AG04450 (cell line): ENCODE measurements around the gene SIGMAR1. TPM values are rescaled to one million over a fixed set of nuclear protein-coding genes. Genes with fewer than 3 reads are reported as not detected.
A peak's percentile ranks its signal among the peaks of the same experiment; 100 is the strongest.

ENCODE experiments used
- CTCF ChIA-PET: fragments of 300-600, 350-600 bp; formaldehyde crosslinking; extraction: SDS; loops from one replicate; lab custom pipeline; 2022; ENCODE audit warnings: antibody characterized with exemption, inconsistent platforms; lab: Charles Lee
- POLR2A ChIA-PET: fragments of 350-600 bp; formaldehyde crosslinking; extraction: SDS; loops from one replicate; lab custom pipeline; 2021; ENCODE audit warnings: antibody characterized with exemption, inconsistent platforms; lab: Yijun Ruan, JAX
- DNase-seq: peaks from one replicate; pipeline ENCODE4 v3.0.0-alpha.2; 2011; ENCODE audit warnings: low read depth, low spot score
- H3K27ac ChIP-seq: one replicate; pipeline ENCODE4 v1.5.1; 2012; ENCODE audit warnings: low read depth, low read length, control low read depth
- H3K27me3 ChIP-seq: one replicate; pipeline ENCODE4 v1.6.0; 2012; ENCODE audit warnings: low read length; ENCODE audit not compliant: control insufficient read depth, insufficient read depth
- H3K4me3 ChIP-seq: 2 replicates; pipeline ENCODE4 v1.5.1; 2011; ENCODE audit warnings: mild to moderate bottlenecking, low read depth, low read length, control low read depth
- H3K9me3 ChIP-seq: 2 replicates; pipeline ENCODE4 v1.5.1; 2012; ENCODE audit warnings: low read length; ENCODE audit not compliant: control insufficient read depth, insufficient read depth
- CTCF ChIP-seq: IDR thresholded peaks from 2 replicates; pipeline ENCODE4 v1.5.1; 2011; ENCODE audit warnings: low read depth, low read length, control low read depth, inconsistent platforms
- polyA plus RNA-seq: library from polyadenylated mRNA; depleted of rRNA; stranded (reverse); fragments of >200 nt; gene quantifications from 2 replicates; pipeline ENCODE4 v1.2.3, GENCODE V29; 2011

Gene SIGMAR1
- polyA plus RNA-seq, 1 experiment, result 38.9 TPM

- Histone ChIP-seq H3K4me3 (peak overlapping the region; percentile 26; the same call in 1 of the 2 replicates), H3K9me3 (no peaks in the 10 kb centered on the region), H3K27ac (peak overlapping the region; percentile 11), H3K27me3 (no peaks in the 10 kb centered on the region)
- CTCF ChIA-PET, result no interaction called here
- TF ChIP-seq CTCF, result no peak
- POLR2A ChIA-PET, result interaction anchor here (1.9 kb wide), 1 partner anchor 12 kb away, joined by 7 read pairs; no protein-coding TSS in a partner anchor
- DNase-seq, result no peak
Observed at GRCh38 chr9:34653151-34654072, 15.8 kb upstream of the SIGMAR1 start.

- no peak overlapping the region for H3K27ac ChIP-seq
- ChIA-PET CTCF (interaction anchor here (2.5 kb wide), 1 partner anchor 18 kb away, joined by 5 read pairs; no protein-coding TSS in a partner anchor), POLR2A (interaction anchor here (2.0 kb wide), 1 partner anchor 12 kb away, joined by 6 read pairs; no protein-coding TSS in a partner anchor)
- TF ChIP-seq CTCF, result no peak
- H3K4me3 ChIP-seq, result peak overlapping the region; percentile 64
- no peaks in the 10 kb centered on the region for H3K9me3 ChIP-seq
- no peak for DNase-seq
- H3K27me3 ChIP-seq, result no peaks in the 10 kb centered on the region
Observed at GRCh38 chr9:34652602-34653000, 15.0 kb upstream of the SIGMAR1 start.

- ChIA-PET POLR2A (interaction anchor here (0.9 to 2.0 kb wide), 2 partner anchors 10 to 13 kb away, joined by 3 to 6 read pairs; partner anchors contain the start of gene CCL27), CTCF (interaction anchor here (2.5 kb wide), 1 partner anchor 17 kb away, joined by 5 read pairs; no protein-coding TSS in a partner anchor)
Observed at GRCh38 chr9:34651876-34652601, 14.5 kb upstream of the SIGMAR1 start, which contains the start of gene IL11RA. TSS of gene IL11RA (plus strand) at chr9:34652185. CDS start at chr9:34655218, 3,033 bp downstream.

GRCh38 chr9:34651321-34651720 is 13.7 kb upstream of the SIGMAR1 start:
- Histone ChIP-seq H3K9me3 (no peaks in the 10 kb centered on the region; the same call in 1 of the 2 replicates), H3K27me3 (no peaks in the 10 kb centered on the region), H3K4me3 (peak overlapping the region; percentile 64), H3K27ac (no peak overlapping the region)
- CTCF ChIA-PET, result interaction anchor here (2.1 to 2.5 kb wide), 2 partner anchors 13 to 16 kb away, joined by 5 to 7 read pairs; no protein-coding TSS in a partner anchor
- POLR2A ChIA-PET, result interaction anchor here (0.9 to 2.0 kb wide), 2 partner anchors 11 to 14 kb away, joined by 3 to 6 read pairs; partner anchors contain the start of gene CCL27
- DNase-seq, result no peak
- TF ChIP-seq CTCF, result no peak

More at GRCh38 chr9:34651876-34652601, 14.5 kb upstream of the SIGMAR1 start, which contains the start of gene IL11RA:
- Histone ChIP-seq H3K9me3 (no peaks in the 10 kb centered on the region), H3K4me3 (peak within 1 kb of the TSS; percentile 64), H3K27ac (no peak within 1 kb of the TSS), H3K27me3 (no peaks in the 10 kb centered on the region)
- no peak for DNase-seq
- TF ChIP-seq CTCF, result no peak
